Neural progenitor cell (in vitro differentiated cells): ENCODE measurements around the gene ZFHX3. TPM values are rescaled to one million over a fixed set of nuclear protein-coding genes. Genes with fewer than 3 reads are reported as not detected.
A peak's percentile ranks its signal among the peaks of the same experiment; 100 is the strongest.

ENCODE experiments used
- DNase-seq: peaks from one replicate; pipeline ENCODE4 v3.0.0-alpha.2; 2016; ENCODE audit warnings: low spot score
- H2AFZ ChIP-seq: fragments of 200-600 bp; sonication (generic); replicated peaks from 2 replicates; pipeline ENCODE4 v1.6.1; 2016; ENCODE audit warnings: antibody characterized with exemption
- H3F3A ChIP-seq: fragments of 200-600 bp; sonication (generic); 2 replicates; pipeline ENCODE4 v1.6.1; 2016; ENCODE audit warnings: antibody characterized with exemption, low read depth
- H3K27ac ChIP-seq: fragments of 200-600 bp; sonication (generic); 2 replicates; pipeline ENCODE4 v1.5.1; 2016; ENCODE audit warnings: mild to moderate bottlenecking
- H3K27me3 ChIP-seq: fragments of 200-600 bp; sonication (generic); 2 replicates; pipeline ENCODE4 v1.6.1; 2016; ENCODE audit warnings: mild to moderate bottlenecking, moderate library complexity
- H3K36me3 ChIP-seq: fragments of 200-600 bp; sonication (generic); 2 replicates; pipeline ENCODE4 v1.5.1; 2016
- H3K4me1 ChIP-seq: fragments of 200-600 bp; sonication (generic); 2 replicates; pipeline ENCODE4 v1.6.1; 2016; ENCODE audit warnings: mixed run types
- H3K4me2 ChIP-seq: fragments of 200-600 bp; sonication (generic); 2 replicates; pipeline ENCODE4 v1.6.1; 2016
- H3K4me3 ChIP-seq: fragments of 200-600 bp; sonication (generic); 2 replicates; pipeline ENCODE4 v1.5.1; 2016
- H3K79me2 ChIP-seq: fragments of 200-600 bp; sonication (generic); 2 replicates; pipeline ENCODE4 v1.6.1; 2016; ENCODE audit warnings: low read depth
- H3K9ac ChIP-seq: fragments of 200-600 bp; sonication (generic); 2 replicates; pipeline ENCODE4 v1.6.1; 2016
- H3K9me3 ChIP-seq: fragments of 200-600 bp; sonication (generic); 2 replicates; pipeline ENCODE4 v1.5.1; 2016; ENCODE audit warnings: low read depth
- H4K20me1 ChIP-seq: fragments of 200-600 bp; sonication (generic); 2 replicates; pipeline ENCODE4 v1.6.1; 2016; ENCODE audit warnings: low read depth
- H3K27ac Mint-ChIP-seq: 3 replicates; pipeline ENCODE4 v1.8.0; 2021; ENCODE audit warnings: mixed read lengths
- H3K27me3 Mint-ChIP-seq: 2 replicates; pipeline ENCODE4 v1.8.0; 2022; ENCODE audit warnings: low read depth, mild to moderate bottlenecking, inconsistent platforms, moderate library complexity, mixed read lengths; ENCODE audit not compliant: insufficient read depth
- H3K36me3 Mint-ChIP-seq: 3 replicates; pipeline ENCODE4 v1.8.0; 2021; ENCODE audit warnings: mixed read lengths
- H3K4me1 Mint-ChIP-seq: 3 replicates; pipeline ENCODE4 v1.8.0; 2021; ENCODE audit warnings: mixed read lengths
- H3K4me3 Mint-ChIP-seq: 3 replicates; pipeline ENCODE4 v1.8.0; 2021; ENCODE audit warnings: mild to moderate bottlenecking, moderate library complexity, mixed read lengths
- H3K9me3 Mint-ChIP-seq: 3 replicates; pipeline ENCODE4 v1.8.0; 2020; ENCODE audit warnings: mixed read lengths
- EZH2 ChIP-seq: fragments of 200-600 bp; sonication (generic); IDR thresholded peaks from 2 replicates; pipeline ENCODE4 v1.6.1; 2017; ENCODE audit warnings: antibody characterized with exemption, mild to moderate bottlenecking, moderate library complexity
- EZH2phosphoT487 ChIP-seq: fragments of 200-600 bp; sonication (generic); IDR thresholded peaks from 2 replicates; pipeline ENCODE4 v1.6.1; 2017; ENCODE audit warnings: antibody characterized with exemption
- total RNA-seq: library from RNA; depleted of rRNA; stranded (reverse); fragments of >200 nt; gene quantifications from 2 replicates; pipeline ENCODE4 v1.2.3, GENCODE V29; 2015; ENCODE audit warnings: low replicate concordance
- TF ChIP-seq, protein P1 (sequence below): fragments of 200-600 bp; sonication (generic); IDR thresholded peaks from 2 replicates; pipeline ENCODE4 v1.5.1; 2017; ENCODE audit warnings: antibody characterized with exemption, mild to moderate bottlenecking

The ZFHX3 gene
- total RNA-seq, 1 donor from 2014 or later = 2.4 TPM

DNA sequence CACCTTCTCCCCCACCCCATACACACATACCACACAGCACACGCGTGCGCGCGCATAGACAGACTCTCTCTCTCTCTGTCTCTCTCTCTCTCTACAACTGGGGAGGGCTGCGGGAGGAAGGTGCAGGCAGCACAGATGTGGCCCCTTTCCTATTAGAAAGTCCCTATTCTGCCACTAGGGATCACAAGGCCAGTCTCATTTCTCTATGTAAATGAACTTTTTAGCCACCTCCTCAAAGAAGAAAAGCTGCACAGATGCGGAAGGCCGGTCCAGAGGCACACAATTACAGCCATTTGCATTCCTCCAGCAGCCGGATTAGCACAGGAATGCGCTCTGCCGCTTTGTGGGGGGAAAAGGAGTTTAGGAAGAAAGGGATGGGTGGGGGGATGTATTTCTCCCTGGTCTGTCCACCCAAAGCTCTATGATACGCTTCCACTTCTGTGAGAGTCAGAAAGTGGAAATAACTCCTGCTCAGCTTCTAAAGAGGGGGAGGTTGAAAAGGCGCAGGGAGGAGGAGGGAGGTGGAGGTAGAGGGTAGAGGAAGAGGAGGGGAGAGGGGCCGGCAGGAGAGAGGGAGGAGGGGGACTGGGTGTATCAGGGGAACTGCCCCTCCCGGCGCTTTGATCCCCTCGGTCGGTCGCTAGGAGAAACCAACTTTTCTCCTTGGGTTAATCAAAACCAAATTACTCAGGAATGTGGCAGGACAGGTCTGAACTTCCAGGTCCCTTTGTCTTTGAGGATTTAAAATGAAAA is 11.7 kb downstream of the ZFHX3 start:
- H3K27ac ChIP-seq = peak overlapping the region; percentile 93
- peak overlapping the region; percentile 37 for H3K4me3 ChIP-seq
- peaks cover 87% of the 10 kb centered on the region for H3K27me3 ChIP-seq
- no peak overlapping the region for H2AFZ ChIP-seq
- no peak overlapping the region for H3K9ac ChIP-seq
- Mint-ChIP-seq H3K4me3 (peak overlapping the region; percentile 81), H3K4me1 (peaks cover 85% of the 10 kb centered on the region), H3K36me3 (no peaks in the 10 kb centered on the region), H3K27me3 (peaks cover 4% of the 10 kb centered on the region), H3K9me3 (no peaks in the 10 kb centered on the region), H3K27ac (peak overlapping the region; percentile 99)
- H3K79me2 ChIP-seq = no peaks in the 10 kb centered on the region
- no peaks in the 10 kb centered on the region for H3K9me3 ChIP-seq
- peak overlapping the region; percentile 79 for H3K4me2 ChIP-seq
- H4K20me1 ChIP-seq = peaks cover 65% of the 10 kb centered on the region
- peak; percentile 96 for DNase-seq
- no peaks in the 10 kb centered on the region for H3K36me3 ChIP-seq
- TF ChIP-seq, protein P1, sequence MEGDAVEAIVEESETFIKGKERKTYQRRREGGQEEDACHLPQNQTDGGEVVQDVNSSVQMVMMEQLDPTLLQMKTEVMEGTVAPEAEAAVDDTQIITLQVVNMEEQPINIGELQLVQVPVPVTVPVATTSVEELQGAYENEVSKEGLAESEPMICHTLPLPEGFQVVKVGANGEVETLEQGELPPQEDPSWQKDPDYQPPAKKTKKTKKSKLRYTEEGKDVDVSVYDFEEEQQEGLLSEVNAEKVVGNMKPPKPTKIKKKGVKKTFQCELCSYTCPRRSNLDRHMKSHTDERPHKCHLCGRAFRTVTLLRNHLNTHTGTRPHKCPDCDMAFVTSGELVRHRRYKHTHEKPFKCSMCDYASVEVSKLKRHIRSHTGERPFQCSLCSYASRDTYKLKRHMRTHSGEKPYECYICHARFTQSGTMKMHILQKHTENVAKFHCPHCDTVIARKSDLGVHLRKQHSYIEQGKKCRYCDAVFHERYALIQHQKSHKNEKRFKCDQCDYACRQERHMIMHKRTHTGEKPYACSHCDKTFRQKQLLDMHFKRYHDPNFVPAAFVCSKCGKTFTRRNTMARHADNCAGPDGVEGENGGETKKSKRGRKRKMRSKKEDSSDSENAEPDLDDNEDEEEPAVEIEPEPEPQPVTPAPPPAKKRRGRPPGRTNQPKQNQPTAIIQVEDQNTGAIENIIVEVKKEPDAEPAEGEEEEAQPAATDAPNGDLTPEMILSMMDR = peak; percentile 47
- TF ChIP-seq EZH2 (no peak), EZH2phosphoT487 (peak; percentile 24)
- H3F3A ChIP-seq = peaks cover 67% of the 10 kb centered on the region
- peaks cover 78% of the 10 kb centered on the region for H3K4me1 ChIP-seq

DNA sequence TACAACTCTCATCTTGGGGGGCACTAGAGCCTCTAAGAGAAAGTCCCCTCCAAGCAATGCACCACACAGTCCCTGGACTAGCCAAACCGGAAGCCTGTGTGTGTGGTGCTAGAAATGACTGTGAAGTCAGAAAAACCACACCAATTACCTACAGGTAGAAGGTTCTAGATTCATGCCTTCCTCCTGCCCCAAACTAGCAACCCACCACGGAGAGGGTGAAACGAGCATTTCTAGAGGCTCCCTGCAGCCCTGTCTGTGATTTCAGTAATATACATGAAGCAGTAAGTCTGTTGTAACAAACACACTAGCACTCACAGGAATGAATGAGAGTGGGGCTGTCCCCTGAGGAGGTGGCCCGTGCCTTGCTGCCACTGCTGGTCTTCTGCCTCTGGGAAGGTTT is 13.6 kb downstream of the ZFHX3 start:
- H3K9me3 ChIP-seq = no peaks in the 10 kb centered on the region
- H3K27ac ChIP-seq = no peak overlapping the region
- H3K9ac ChIP-seq = no peak overlapping the region
- no peak for DNase-seq
- H3K79me2 ChIP-seq = no peaks in the 10 kb centered on the region
- peak overlapping the region; percentile 78 for H3K4me3 Mint-ChIP-seq
- H3K27me3 ChIP-seq = peaks cover 87% of the 10 kb centered on the region
- no peaks in the 10 kb centered on the region for H3K36me3 ChIP-seq
- peaks cover 75% of the 10 kb centered on the region for H4K20me1 ChIP-seq
- H3K27ac Mint-ChIP-seq = peak overlapping the region; percentile 83
- H3K9me3 Mint-ChIP-seq = no peaks in the 10 kb centered on the region
- H3F3A ChIP-seq = peaks cover 72% of the 10 kb centered on the region
- H3K4me1 ChIP-seq = peaks cover 77% of the 10 kb centered on the region
- H3K27me3 Mint-ChIP-seq = peaks cover 2% of the 10 kb centered on the region
- TF ChIP-seq EZH2phosphoT487 (no peak), EZH2 (no peak)
- TF ChIP-seq, protein P1 = no peak
- peaks cover 4% of the 10 kb centered on the region for H3K36me3 Mint-ChIP-seq
- peak overlapping the region; percentile 38 for H3K4me3 ChIP-seq
- H3K4me2 ChIP-seq = peak overlapping the region; percentile 79
- H2AFZ ChIP-seq = no peak overlapping the region
- peaks cover 94% of the 10 kb centered on the region for H3K4me1 Mint-ChIP-seq

DNA sequence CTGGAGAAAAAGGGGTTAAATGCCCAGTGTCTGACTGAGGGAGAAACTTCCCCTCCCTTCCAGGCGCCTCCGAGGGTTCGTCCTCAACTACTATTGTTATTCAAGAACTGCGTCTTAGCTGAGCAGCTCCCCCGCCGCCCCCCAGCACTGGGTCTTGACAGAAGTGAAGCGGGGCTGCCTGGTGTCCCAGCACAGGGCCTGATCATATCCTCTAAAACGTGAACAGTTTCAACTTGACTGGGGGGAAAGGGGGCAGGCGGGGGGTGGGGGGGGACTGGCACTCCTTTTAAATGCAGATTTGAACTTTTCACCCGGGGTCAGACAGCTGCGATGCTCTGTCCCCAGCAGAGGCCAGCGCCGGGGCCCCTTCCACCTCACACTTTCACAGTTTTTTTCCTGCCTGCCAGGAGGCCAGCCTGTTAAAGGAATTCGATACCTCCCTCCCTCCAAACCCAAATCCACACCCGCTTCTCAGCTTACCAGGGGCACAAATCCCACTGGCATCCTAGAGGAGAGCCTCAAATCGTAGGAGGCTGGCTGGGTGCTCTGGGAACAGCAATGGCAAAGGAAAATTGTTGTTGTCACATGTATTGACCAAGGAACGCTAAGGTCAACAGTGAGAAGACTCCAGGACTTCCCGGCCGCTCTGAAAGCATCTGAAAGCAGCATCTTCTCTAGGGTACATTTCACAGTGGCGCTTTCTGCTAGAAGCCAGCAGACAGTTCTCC is 14.5 kb downstream of the ZFHX3 start:
- Histone ChIP-seq H2AFZ (no peak overlapping the region), H3K9ac (no peak overlapping the region), H3K79me2 (no peaks in the 10 kb centered on the region), H3K4me3 (peak overlapping the region; percentile 38), H3K4me1 (peaks cover 73% of the 10 kb centered on the region), H3K9me3 (no peaks in the 10 kb centered on the region), H3K27ac (no peak overlapping the region), H3K4me2 (peak overlapping the region; percentile 79), H3K36me3 (no peaks in the 10 kb centered on the region), H3F3A (peaks cover 72% of the 10 kb centered on the region), H4K20me1 (peaks cover 81% of the 10 kb centered on the region), H3K27me3 (peaks cover 87% of the 10 kb centered on the region)
- Mint-ChIP-seq H3K4me1 (peaks cover 95% of the 10 kb centered on the region), H3K27me3 (peaks cover 2% of the 10 kb centered on the region), H3K36me3 (peaks cover 4% of the 10 kb centered on the region), H3K27ac (peak overlapping the region; percentile 93), H3K9me3 (no peaks in the 10 kb centered on the region), H3K4me3 (peak overlapping the region; percentile 78)
- TF ChIP-seq, protein P1 = no peak
- TF ChIP-seq EZH2phosphoT487 = peak; percentile 2
- peak; percentile 91 for DNase-seq
